Nephron (organoid): ENCODE results near the gene CHCHD4.

Experiments used
- H3K27ac Mint-ChIP-seq, 3 experiments: 2 replicates each; pipeline ENCODE4 v1.8.0; 2020; ENCODE audit warnings: mixed read lengths in 3 of 3, mild to moderate bottlenecking in 2 of 3, moderate library complexity in 1 of 3
- H3K27me3 Mint-ChIP-seq: 2 replicates; pipeline ENCODE4 v1.8.0; 2021; ENCODE audit warnings: low read depth, mild to moderate bottlenecking, moderate library complexity, mixed read lengths
- H3K36me3 Mint-ChIP-seq: 2 replicates; pipeline ENCODE4 v1.8.0; 2020; ENCODE audit warnings: low read depth, mixed read lengths
- H3K4me1 Mint-ChIP-seq: 2 replicates; pipeline ENCODE4 v1.8.0; 2020; ENCODE audit warnings: mixed read lengths
- H3K4me3 Mint-ChIP-seq, 3 experiments: 2 replicates each; pipeline ENCODE4 v1.8.0; 2020; ENCODE audit warnings: mild to moderate bottlenecking in 3 of 3, mixed read lengths in 3 of 3, moderate library complexity in 2 of 3
- H3K9me3 Mint-ChIP-seq: 2 replicates; pipeline ENCODE4 v1.8.0; 2020; ENCODE audit warnings: mixed read lengths
- CTCF ChIP-seq, 3 experiments: fragments of 200-600 bp; sonication (generic); IDR thresholded peaks; one replicate each; pipeline ENCODE4 v1.5.0; 2021; ENCODE audit warnings: antibody characterized with exemption in 3 of 3; ENCODE audit not compliant: unreplicated experiment in 3 of 3

The CHCHD4 gene

GRCh38 chr3:14127516-14128161 is 3.0 kb upstream of the CHCHD4 start:
- Mint-ChIP-seq H3K9me3 (no peaks in the 10 kb centered on the region), H3K4me3 (peak overlapping the region; percentile 56 to 100 (median 65)), H3K4me1 (peaks cover 37% of the 10 kb centered on the region), H3K27me3 (peaks cover 4% of the 10 kb centered on the region), H3K36me3 (peaks cover 42% of the 10 kb centered on the region), H3K27ac (no peak overlapping the region)
- TF ChIP-seq CTCF (IDR thresholded peaks at IDR 0.05; ENCODE audit: unreplicated experiment in 3 of 3) = no peak

- H3K27me3 Mint-ChIP-seq = peaks cover 4% of the 10 kb centered on the region
- peak overlapping the region; percentile 56 to 100 (median 100) for H3K4me3 Mint-ChIP-seq
- H3K36me3 Mint-ChIP-seq = peaks cover 37% of the 10 kb centered on the region
- TF ChIP-seq CTCF (IDR thresholded peaks at IDR 0.05; ENCODE audit: unreplicated experiment in 3 of 3) = no peak
- H3K4me1 Mint-ChIP-seq = peaks cover 44% of the 10 kb centered on the region
- H3K27ac Mint-ChIP-seq = no peak overlapping the region
- H3K9me3 Mint-ChIP-seq = no peaks in the 10 kb centered on the region
These were observed 2.3 kb upstream of the CHCHD4 start for GRCh38 chr3:14126887-14127505.

- TF ChIP-seq CTCF (IDR thresholded peaks at IDR 0.05; ENCODE audit: unreplicated experiment in 3 of 3) = no peak
- Mint-ChIP-seq H3K4me3 (peak overlapping the region; percentile 99 to 100 (median 100)), H3K9me3 (no peaks in the 10 kb centered on the region), H3K27ac (peak overlapping the region; percentile 92 to 98 (median 95)), H3K36me3 (peaks cover 36% of the 10 kb centered on the region), H3K4me1 (peaks cover 51% of the 10 kb centered on the region), H3K27me3 (peaks cover 4% of the 10 kb centered on the region)
These were observed 1.6 kb upstream of the CHCHD4 start for GRCh38 chr3:14126017-14126886.

- H3K9me3 Mint-ChIP-seq = no peaks in the 10 kb centered on the region
- H3K4me1 Mint-ChIP-seq = peaks cover 55% of the 10 kb centered on the region
- H3K36me3 Mint-ChIP-seq = peaks cover 37% of the 10 kb centered on the region
- peak overlapping the region; percentile 92 to 98 (median 95) for H3K27ac Mint-ChIP-seq
- H3K27me3 Mint-ChIP-seq = peaks cover 4% of the 10 kb centered on the region
- peak overlapping the region; percentile 99 to 100 (median 100) for H3K4me3 Mint-ChIP-seq
- no peak for TF ChIP-seq CTCF (IDR thresholded peaks at IDR 0.05; ENCODE audit: unreplicated experiment in 3 of 3)
These were observed 735 bp upstream of the CHCHD4 start for GRCh38 chr3:14125193-14126016.

- Mint-ChIP-seq H3K9me3 (no peaks in the 10 kb centered on the region), H3K4me3 (peak overlapping the region; percentile 96 to 100 (median 99)), H3K4me1 (peaks cover 55% of the 10 kb centered on the region), H3K27me3 (peaks cover 4% of the 10 kb centered on the region), H3K27ac (peak overlapping the region in 2 of 3 experiments; percentile 65 to 81), H3K36me3 (peaks cover 34% of the 10 kb centered on the region)
- no peak for TF ChIP-seq CTCF (IDR thresholded peaks at IDR 0.05; ENCODE audit: unreplicated experiment in 3 of 3)
These were observed 451 bp downstream of the CHCHD4 start for GRCh38 chr3:14124223-14124614.
